Spleen (tissue), 11 donors: ENCODE data around the gene GAB2. TPM values are rescaled to one million over a fixed set of nuclear protein-coding genes. Genes with fewer than 3 reads are reported as not detected.

Experiments
- DNase-seq: peaks from one replicate; pipeline ENCODE4 v3.0.0-alpha.2; 2020
- H3K27ac ChIP-seq, 8 donors: fragments of 200-600 bp; sonication (generic) in 7 of 8; 1 replicate in 4 of 8; 2 replicates in 4 of 8; pipeline versions ENCODE4 v1.5.0 to v1.8.0; 2016 to 2021; ENCODE audit warnings: inconsistent platforms in 4 of 8, mild to moderate bottlenecking in 4 of 8, moderate library complexity in 1 of 8
- H3K27me3 ChIP-seq, 7 donors: fragments of 200-600 bp; sonication (generic) in 6 of 7; replicated peaks in 1 of 7; 1 replicate in 4 of 7; 2 replicates in 3 of 7; pipeline versions ENCODE4 v1.5.0 to v1.8.0; 2016 to 2021; ENCODE audit warnings: inconsistent platforms in 3 of 7, mild to moderate bottlenecking in 1 of 7
- H3K36me3 ChIP-seq, 6 donors: fragments of 200-600 bp; sonication (generic) in 5 of 6; 1 replicate in 4 of 6; 2 replicates in 2 of 6; pipeline versions ENCODE4 v1.5.0 to v1.8.0; 2016 to 2021; ENCODE audit warnings: inconsistent platforms in 2 of 6
- H3K4me1 ChIP-seq, 6 donors: fragments of 200-600 bp; sonication (generic) in 5 of 6; 1 replicate in 3 of 6; 2 replicates in 3 of 6; pipeline versions ENCODE4 v1.5.0 to v1.8.0; 2016 to 2021; ENCODE audit warnings: inconsistent platforms in 3 of 6
- H3K4me3 ChIP-seq, 8 donors: fragments of 200-600 bp; sonication (generic) in 7 of 8; 1 replicate in 4 of 8; 2 replicates in 4 of 8; pipeline versions ENCODE4 v1.5.0 to v1.8.0; 2016 to 2021; ENCODE audit warnings: inconsistent platforms in 4 of 8, mild to moderate bottlenecking in 4 of 8, moderate library complexity in 2 of 8
- H3K9me3 ChIP-seq, 8 donors: fragments of 200-600 bp; sonication (generic) in 7 of 8; 1 replicate in 4 of 8; 2 replicates in 4 of 8; pipeline versions ENCODE4 v1.5.0 to v1.8.0; 2016 to 2021; ENCODE audit warnings: inconsistent platforms in 4 of 8
- CTCF ChIP-seq, 11 experiments: fragments of 200-600 bp in 7 of 11; fragments of 450-650 bp in 4 of 11; sonication (generic) in 4 of 11; IDR thresholded peaks in 8 of 11; conservative IDR thresholded peaks in 3 of 11; 1 replicate in 7 of 11; 2 replicates in 4 of 11; pipeline versions ENCODE4 v1.4.0 to v1.8.0; 2016 to 2021; ENCODE audit warnings: antibody characterized with exemption in 11 of 11, inconsistent platforms in 4 of 11, mild to moderate bottlenecking in 1 of 11
- POLR2A ChIP-seq, 3 donors: fragments of 450-650 bp; IDR thresholded peaks; one replicate each; pipeline ENCODE4 v1.5.1; 2017; ENCODE audit warnings: antibody characterized with exemption in 3 of 3, mild to moderate bottlenecking in 1 of 3
- POLR2AphosphoS5 ChIP-seq, 3 donors: sonication (generic); formaldehyde crosslinking; IDR thresholded peaks; one replicate each; pipeline ENCODE4 v1.5.1; 2017; ENCODE audit warnings: antibody characterized with exemption in 3 of 3
- WGBS, 5 donors: extraction: QIAGEN DNeasy Blood & Tissue Kit in 3 of 5; methylation state at CpG; one replicate each; pipeline versions ENCODE4 v1.1.5 to v1.1.7; 2013 to 2018; 5-methylcytosine and 5-hydroxymethylcytosine counted together
- intact Hi-C: fragments of 100-400 bp; cut with DNase I; formaldehyde crosslinking; loops from one replicate; pipeline ENCODE4 v1.15.0; 2023; ENCODE audit warnings: low total_unique reads
- polyA plus RNA-seq, 3 donors: library from polyadenylated mRNA; stranded (reverse); fragments of 200-250 nt; gene quantifications; one replicate each; pipeline ENCODE4 v1.2.1, GENCODE V29; 2013
- total RNA-seq, 7 donors: library from RNA; depleted of rRNA in 3 of 7; stranded (reverse); fragments of >200 nt in 3 of 7; fragmentation: NEBNext Ultra II Directional in 4 of 7; extraction: Animal tissue kit (Norgen Biotek cat#: 25700) in 4 of 7; gene quantifications; one replicate each; pipeline versions ENCODE4 v1.1.0 to v1.2.1, GENCODE V29; 2016 to 2021
- donor health status: healthy with polysubstance abuse.
- donor health status: DM: no; HTN: no; CAD: no; lungs with moderate emphysema.
- donor health status: DM: no; HTN: no; CAD: no.
- donor health status: Bipolar disorder and iron deficiency.
- donor health status: healthy.
- donor health status: DM: no; HTN: no; CAD: no.
- donor health status: DM: yes; HTN: yes; CAD: no.

The GAB2 gene
- total and polyA plus RNA-seq, 10 donors: 2.3 to 57.7 (median 47.0) TPM

- H3K4me1 ChIP-seq: peaks cover 0 to 6% (median 0%) of the 10 kb centered on the region in 6 donors
- no peak overlapping the region for H3K27ac ChIP-seq
- TF ChIP-seq POLR2A (IDR thresholded peaks at IDR 0.05) (no peak), CTCF (IDR thresholded peaks at IDR 0.05 in 8 of 11, conservative IDR thresholded peaks at IDR 0.05 in 3 of 11) (no peak), POLR2AphosphoS5 (IDR thresholded peaks at IDR 0.05) (no peak)
- no peak overlapping the region for H3K4me3 ChIP-seq
- H3K36me3 ChIP-seq: peaks cover 0 to 26% (median 13%) of the 10 kb centered on the region in 6 donors
- no peaks in the 10 kb centered on the region for H3K9me3 ChIP-seq
- intact Hi-C loops: no loop called here
- DNase-seq: no peak
- no peaks in the 10 kb centered on the region for H3K27me3 ChIP-seq
Observed at GRCh38 chr11:78446210-78446609, 28.6 kb upstream of the GAB2 start.

- Histone ChIP-seq H3K27me3 (no peaks in the 10 kb centered on the region), H3K9me3 (no peaks in the 10 kb centered on the region), H3K4me3 (no peak overlapping the region), H3K27ac (no peak overlapping the region), H3K36me3 (peaks cover 0 to 30% (median 14%) of the 10 kb centered on the region in 6 donors), H3K4me1 (peaks cover 0 to 3% (median 0%) of the 10 kb centered on the region in 6 donors)
- no peak for TF ChIP-seq CTCF (IDR thresholded peaks at IDR 0.05 in 8 of 11, conservative IDR thresholded peaks at IDR 0.05 in 3 of 11)
- TF ChIP-seq POLR2AphosphoS5 (IDR thresholded peaks at IDR 0.05): no peak
- TF ChIP-seq POLR2A (IDR thresholded peaks at IDR 0.05): no peak
- WGBS, 5 donors: 76 to 93% (median 86%) methylated on average over 1 of the region's 1 CpG
- no peak for DNase-seq
- intact Hi-C loops: no loop called here
Observed at GRCh38 chr11:78444726-78445125, 27.1 kb upstream of the GAB2 start.

- Histone ChIP-seq H3K4me1 (peaks cover 0 to 20% (median 7%) of the 10 kb centered on the region in 6 donors), H3K27me3 (no peaks in the 10 kb centered on the region), H3K36me3 (peaks cover 0 to 30% (median 14%) of the 10 kb centered on the region in 6 donors), H3K4me3 (no peak overlapping the region), H3K27ac (no peak overlapping the region), H3K9me3 (no peaks in the 10 kb centered on the region)
- WGBS, 5 donors: 74 to 86% (median 80%) methylated on average over 4 of the region's 4 CpGs
- intact Hi-C loops: no loop called here
- TF ChIP-seq POLR2AphosphoS5 (IDR thresholded peaks at IDR 0.05) (no peak), CTCF (IDR thresholded peaks at IDR 0.05 in 8 of 11, conservative IDR thresholded peaks at IDR 0.05 in 3 of 11) (no peak), POLR2A (IDR thresholded peaks at IDR 0.05) (no peak)
- DNase-seq: no peak
Observed at GRCh38 chr11:78441956-78442355, 24.3 kb upstream of the GAB2 start.

GRCh38 chr11:78438298-78438975, 20.8 kb upstream of the GAB2 start:
- no peaks in the 10 kb centered on the region for H3K27me3 ChIP-seq

More at GRCh38 chr11:78438298-78438975, 20.8 kb upstream of the GAB2 start:
- peaks cover 0 to 20% (median 7%) of the 10 kb centered on the region in 6 donors for H3K4me1 ChIP-seq
- H3K36me3 ChIP-seq: peaks cover 0 to 26% (median 14%) of the 10 kb centered on the region in 6 donors
- 43 to 52% (median 46%) methylated on average over 5 of the region's 5 CpGs for WGBS, 5 donors
- no peak for DNase-seq
- TF ChIP-seq POLR2A (IDR thresholded peaks at IDR 0.05) (no peak), POLR2AphosphoS5 (IDR thresholded peaks at IDR 0.05) (no peak), CTCF (IDR thresholded peaks at IDR 0.05 in 8 of 11, conservative IDR thresholded peaks at IDR 0.05 in 3 of 11) (no peak)
- H3K4me3 ChIP-seq: no peak overlapping the region
- H3K27ac ChIP-seq: peak overlapping the region in 5 of 8 donors; percentile 33 to 54 (median 40)
- intact Hi-C loops: no loop called here
- no peaks in the 10 kb centered on the region for H3K9me3 ChIP-seq
